Neural cell (in vitro differentiated cells): ENCODE results near the gene ATP12A. TPM values are rescaled to one million over a fixed set of nuclear protein-coding genes. Genes with fewer than 3 reads are reported as not detected.

Experiments
- H2AFZ ChIP-seq: fragments of 200-600, 300-800 bp; sonication (generic), shearing (Covaris generic); 2 replicates; pipeline ENCODE4 v1.6.0; 2014; ENCODE audit warnings: low read depth, mild to moderate bottlenecking, antibody characterized with exemption, low read length, moderate library complexity
- H3F3A ChIP-seq: fragments of 200-600 bp; shearing (Covaris generic); 2 replicates; pipeline ENCODE4 v1.6.1; 2016; ENCODE audit warnings: mild to moderate bottlenecking, moderate library complexity, mixed read lengths, antibody characterized with exemption, low read length; ENCODE audit not compliant: insufficient read depth, poor library complexity, severe bottlenecking
- H3K27ac ChIP-seq: fragments of 200-600, 300-800 bp; sonication (generic), shearing (Covaris generic); 2 replicates; pipeline ENCODE4 v1.5.1; 2014; ENCODE audit warnings: mild to moderate bottlenecking, low read length, moderate library complexity
- H3K27me3 ChIP-seq: fragments of 300-800, 200-600 bp; sonication (generic), shearing (Covaris generic); 2 replicates; pipeline ENCODE4 v1.6.0; 2014; ENCODE audit warnings: mild to moderate bottlenecking, low read depth, low read length, moderate library complexity; ENCODE audit not compliant: insufficient read depth
- H3K36me3 ChIP-seq: fragments of 300-800, 200-600 bp; sonication (generic), shearing (Covaris generic); 2 replicates; pipeline ENCODE4 v1.5.1; 2014; ENCODE audit warnings: mild to moderate bottlenecking, antibody characterized with exemption, low read length, moderate library complexity; ENCODE audit not compliant: insufficient read depth
- H3K4me2 ChIP-seq: fragments of 300-800, 200-600 bp; sonication (generic), shearing (Covaris generic); 2 replicates; pipeline ENCODE4 v1.6.0; 2014; ENCODE audit warnings: mild to moderate bottlenecking, low read length
- H3K4me3 ChIP-seq: fragments of 300-800, 200-600 bp; sonication (generic), shearing (Covaris generic); 2 replicates; pipeline ENCODE4 v1.5.1; 2014; ENCODE audit warnings: mild to moderate bottlenecking, low read length, moderate library complexity
- H3K79me2 ChIP-seq: fragments of 200-600 bp; shearing (Covaris generic); replicated peaks from 2 replicates; pipeline ENCODE4 v1.6.0; 2014; ENCODE audit warnings: mild to moderate bottlenecking, low read length, moderate library complexity; ENCODE audit not compliant: insufficient read depth
- H3K9ac ChIP-seq: fragments of 300-800, 200-600 bp; sonication (generic), shearing (Covaris generic); 2 replicates; pipeline ENCODE4 v1.6.1; 2016; ENCODE audit warnings: mild to moderate bottlenecking, low read length, mixed read lengths
- H3K9me2 ChIP-seq: fragments of 200-600 bp; shearing (Covaris generic); 2 replicates; pipeline ENCODE4 v1.6.1; 2016; ENCODE audit warnings: mild to moderate bottlenecking, low read length, mixed read lengths; ENCODE audit not compliant: insufficient read depth
- H3K9me3 ChIP-seq: fragments of 200-600, 300-800 bp; sonication (generic), shearing (Covaris generic); 2 replicates; pipeline ENCODE4 v1.6.1; 2016; ENCODE audit warnings: mild to moderate bottlenecking, mixed run types, low read length, moderate library complexity, mixed read lengths
- H4K20me1 ChIP-seq: fragments of 200-600 bp; shearing (Covaris generic); 2 replicates; pipeline ENCODE4 v1.6.1; 2016; ENCODE audit warnings: mild to moderate bottlenecking, mixed run types; ENCODE audit not compliant: insufficient read depth
- EP300 ChIP-seq: fragments of 450-650 bp; conservative IDR thresholded peaks from 2 replicates; pipeline ENCODE4 v1.6.1; 2014; ENCODE audit warnings: antibody characterized with exemption, mild to moderate bottlenecking, moderate library complexity; ENCODE audit not compliant: poor library complexity, severe bottlenecking
- EZH2 ChIP-seq: fragments of 200-600, 300-800 bp; shearing (Covaris generic), sonication (generic); IDR thresholded peaks from 2 replicates; pipeline ENCODE4 v1.6.1; 2014; ENCODE audit warnings: antibody characterized with exemption, low read length, borderline replicate concordance, mild to moderate bottlenecking; ENCODE audit not compliant: insufficient read depth, poor library complexity, severe bottlenecking
- MXI1 ChIP-seq: fragments of 450-650 bp; conservative IDR thresholded peaks from 2 replicates; pipeline ENCODE4 v1.6.1; 2014; ENCODE audit warnings: antibody characterized with exemption, mild to moderate bottlenecking; ENCODE audit not compliant: poor library complexity, severe bottlenecking
- POLR2AphosphoS5 ChIP-seq: IDR thresholded peaks from 2 replicates; pipeline ENCODE4 v1.6.1; 2012
- RAD21 ChIP-seq: fragments of 450-650 bp; conservative IDR thresholded peaks from 2 replicates; pipeline ENCODE4 v1.6.1; 2014; ENCODE audit warnings: antibody characterized with exemption, mild to moderate bottlenecking, moderate library complexity
- REST ChIP-seq: IDR thresholded peaks from 2 replicates; pipeline ENCODE4 v1.6.1; 2012; ENCODE audit warnings: borderline replicate concordance
- SMC3 ChIP-seq: fragments of 450-650 bp; conservative IDR thresholded peaks from 2 replicates; pipeline ENCODE4 v1.6.1; 2014; ENCODE audit warnings: antibody characterized with exemption, mild to moderate bottlenecking, moderate library complexity; ENCODE audit not compliant: poor library complexity
- TAF1 ChIP-seq: IDR thresholded peaks from 2 replicates; pipeline ENCODE4 v1.6.1; 2012; ENCODE audit warnings: low read depth
- polyA plus RNA-seq: library from polyadenylated mRNA; depleted of rRNA; stranded (reverse); fragments of >200 nt; gene quantifications from 2 replicates; pipeline ENCODE4 v1.2.3, GENCODE V29; 2014
- TF ChIP-seq, protein P1 (sequence below): fragments of 450-650 bp; IDR thresholded peaks from 2 replicates; pipeline ENCODE4 v1.5.1; 2014; ENCODE audit warnings: antibody characterized with exemption, mild to moderate bottlenecking, moderate library complexity; ENCODE audit not compliant: poor library complexity, severe bottlenecking

The ATP12A gene
- polyA plus RNA-seq, 1 donor from 2014 or later = not detected

DNA sequence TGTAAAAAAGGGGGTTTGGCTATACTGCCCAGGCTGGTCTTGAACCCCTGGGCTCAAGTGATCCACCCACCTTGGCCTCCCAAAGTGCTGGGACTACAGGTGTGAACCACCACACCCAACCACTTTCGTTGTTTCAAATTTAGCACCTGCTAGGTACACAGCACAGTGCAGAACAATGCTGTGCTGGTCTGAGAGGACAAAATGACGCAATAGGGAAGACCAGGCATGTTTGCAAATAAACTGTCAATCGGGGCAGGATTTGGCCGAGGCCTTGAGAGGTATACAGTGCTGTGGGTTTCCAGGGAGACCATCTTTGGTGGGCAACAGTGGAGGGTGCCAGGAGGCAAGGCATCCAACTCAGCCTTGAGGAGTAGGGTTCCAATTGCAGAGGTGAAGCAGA, 37.0 kb downstream of the ATP12A start:
- H3K36me3 ChIP-seq = no peaks in the 10 kb centered on the region
- H3K79me2 ChIP-seq = no peaks in the 10 kb centered on the region
- H4K20me1 ChIP-seq = no peaks in the 10 kb centered on the region
- no peaks in the 10 kb centered on the region for H3K9me2 ChIP-seq
- H2AFZ ChIP-seq = no peak overlapping the region
- H3K9me3 ChIP-seq = no peaks in the 10 kb centered on the region
- no peak overlapping the region for H3K27ac ChIP-seq
- H3K27me3 ChIP-seq = no peaks in the 10 kb centered on the region
- H3K9ac ChIP-seq = no peak overlapping the region
- no peak overlapping the region for H3K4me3 ChIP-seq
- no peak for TF ChIP-seq RAD21
- TF ChIP-seq MXI1 = no peak
- no peak for TF ChIP-seq EZH2
- no peak for TF ChIP-seq TAF1
- no peak for TF ChIP-seq POLR2AphosphoS5
- no peak for TF ChIP-seq EP300
- no peaks in the 10 kb centered on the region for H3F3A ChIP-seq
- H3K4me2 ChIP-seq = no peak overlapping the region

DNA sequence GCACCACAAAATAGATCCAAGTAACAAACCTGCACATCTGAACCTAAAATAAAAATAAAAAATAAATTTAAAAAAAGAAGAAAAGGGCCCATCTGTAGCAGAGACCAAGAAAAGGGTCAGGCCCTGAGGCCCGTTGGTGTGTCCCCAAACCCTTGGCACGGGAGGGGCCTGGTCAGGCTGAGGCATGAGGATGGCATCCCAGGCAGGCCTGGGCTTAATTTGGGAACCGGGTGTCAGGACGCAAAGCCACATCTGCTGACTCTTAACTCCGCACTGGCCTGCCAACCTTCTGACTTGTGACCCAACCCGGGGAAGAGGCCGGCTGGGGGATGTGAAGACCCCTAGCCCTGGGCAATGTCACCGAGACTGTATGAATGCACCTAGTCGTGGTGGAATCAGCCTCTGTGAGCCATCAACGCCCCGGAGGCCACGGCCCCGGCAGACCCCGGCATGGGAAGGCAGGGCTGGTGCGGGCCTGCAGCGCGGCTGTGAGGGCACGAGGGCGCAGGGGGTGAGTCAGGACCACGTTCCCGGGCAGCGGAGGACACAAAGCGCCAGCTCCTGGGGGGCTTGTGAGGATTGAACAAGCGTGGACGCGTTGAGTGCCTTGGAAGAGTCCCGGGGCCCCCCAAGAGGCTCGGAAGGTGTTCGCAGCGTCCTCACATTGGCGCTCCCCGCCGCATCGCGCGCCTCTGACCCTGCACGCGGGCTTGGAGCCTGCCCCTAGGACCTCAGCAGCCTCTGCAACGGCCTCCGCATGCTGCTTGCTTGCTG, 38.2 kb downstream of the ATP12A start:
- Histone ChIP-seq H3K27me3 (no peaks in the 10 kb centered on the region), H2AFZ (no peak overlapping the region), H3K9ac (no peak overlapping the region), H4K20me1 (no peaks in the 10 kb centered on the region), H3K9me2 (no peaks in the 10 kb centered on the region), H3F3A (no peaks in the 10 kb centered on the region), H3K36me3 (no peaks in the 10 kb centered on the region), H3K27ac (no peak overlapping the region), H3K4me3 (no peak overlapping the region), H3K4me2 (no peak overlapping the region), H3K9me3 (no peaks in the 10 kb centered on the region), H3K79me2 (no peaks in the 10 kb centered on the region)
- TF ChIP-seq EZH2 (no peak), SMC3 (no peak), POLR2AphosphoS5 (no peak), RAD21 (no peak), TAF1 (no peak), REST (no peak), MXI1 (no peak), EP300 (no peak)
- TF ChIP-seq, protein P1, sequence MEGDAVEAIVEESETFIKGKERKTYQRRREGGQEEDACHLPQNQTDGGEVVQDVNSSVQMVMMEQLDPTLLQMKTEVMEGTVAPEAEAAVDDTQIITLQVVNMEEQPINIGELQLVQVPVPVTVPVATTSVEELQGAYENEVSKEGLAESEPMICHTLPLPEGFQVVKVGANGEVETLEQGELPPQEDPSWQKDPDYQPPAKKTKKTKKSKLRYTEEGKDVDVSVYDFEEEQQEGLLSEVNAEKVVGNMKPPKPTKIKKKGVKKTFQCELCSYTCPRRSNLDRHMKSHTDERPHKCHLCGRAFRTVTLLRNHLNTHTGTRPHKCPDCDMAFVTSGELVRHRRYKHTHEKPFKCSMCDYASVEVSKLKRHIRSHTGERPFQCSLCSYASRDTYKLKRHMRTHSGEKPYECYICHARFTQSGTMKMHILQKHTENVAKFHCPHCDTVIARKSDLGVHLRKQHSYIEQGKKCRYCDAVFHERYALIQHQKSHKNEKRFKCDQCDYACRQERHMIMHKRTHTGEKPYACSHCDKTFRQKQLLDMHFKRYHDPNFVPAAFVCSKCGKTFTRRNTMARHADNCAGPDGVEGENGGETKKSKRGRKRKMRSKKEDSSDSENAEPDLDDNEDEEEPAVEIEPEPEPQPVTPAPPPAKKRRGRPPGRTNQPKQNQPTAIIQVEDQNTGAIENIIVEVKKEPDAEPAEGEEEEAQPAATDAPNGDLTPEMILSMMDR = no peak
